Breast epithelium (tissue), 3 donors: ENCODE data around the gene BMS1.

Experiments
- CTCF ChIP-seq, 3 donors: fragments of 450-650 bp; IDR thresholded peaks; one replicate each; pipeline ENCODE4 v1.5.1; 2016 to 2017; ENCODE audit warnings: antibody characterized with exemption in 3 of 3, mild to moderate bottlenecking in 3 of 3, moderate library complexity in 3 of 3
- POLR2A ChIP-seq: fragments of 450-650 bp; IDR thresholded peaks from one replicate; pipeline ENCODE4 v1.6.1; 2016; ENCODE audit warnings: antibody characterized with exemption, mild to moderate bottlenecking, moderate library complexity
- POLR2AphosphoS5 ChIP-seq, 3 donors: sonication (generic); formaldehyde crosslinking; IDR thresholded peaks; one replicate each; pipeline ENCODE4 v1.6.1; 2017; ENCODE audit warnings: antibody characterized with exemption in 3 of 3

GRCh38 chr10:42875388-42875755, 92.8 kb downstream of the BMS1 start:
- no peak for TF ChIP-seq POLR2AphosphoS5 (IDR thresholded peaks at IDR 0.05)
- TF ChIP-seq POLR2A, result no peak
- TF ChIP-seq CTCF (IDR thresholded peaks at IDR 0.05), result no peak
